Measurements from ENCODE around the gene ZNHIT6.

DNA sequence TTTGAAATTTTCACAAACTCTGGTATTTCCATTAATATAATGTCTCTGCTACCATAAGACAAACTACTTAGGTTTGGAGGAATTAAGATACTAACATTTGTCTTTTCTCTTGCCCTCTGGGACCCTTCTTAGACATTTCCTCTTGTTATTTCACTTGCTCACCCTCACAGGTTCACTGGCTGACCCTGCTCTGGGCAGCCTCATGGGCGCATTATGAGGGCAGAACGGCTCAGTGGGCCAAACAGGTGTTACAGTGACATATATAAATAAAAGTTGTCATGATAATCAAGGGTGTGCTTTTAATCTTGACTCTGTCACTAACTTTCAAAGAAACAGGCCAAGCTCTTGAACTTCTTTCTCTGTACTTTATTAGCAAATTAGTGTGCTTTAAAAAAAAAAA lies 46.5 kb downstream of the ZNHIT6 start:
- TF ChIP-seq CTCF (IDR thresholded peaks at IDR 0.05), result no peak
- TF ChIP-seq POLR2A (IDR thresholded peaks at IDR 0.05), result no peak

Measured in vagina (tissue), 2 donors.